Peyer's patch (tissue), 4 donors: ENCODE data around the gene ADAMTS14.

Experiments used
- POLR2A ChIP-seq, 2 donors: fragments of 450-650 bp; IDR thresholded peaks; one replicate each; pipeline ENCODE4 v1.5.1; 2017; ENCODE audit warnings: antibody characterized with exemption in 2 of 2, mild to moderate bottlenecking in 2 of 2, moderate library complexity in 2 of 2
- TF ChIP-seq, protein P1 (sequence below), 6 experiments: fragments of 450-650 bp in 4 of 6; fragments of 200-600 bp in 2 of 6; sonication (generic) in 1 of 6; IDR thresholded peaks; one replicate each; pipeline ENCODE4 v1.5.1; 2017 to 2019; ENCODE audit warnings: antibody characterized with exemption in 6 of 6, mild to moderate bottlenecking in 3 of 6, moderate library complexity in 1 of 6

- TF ChIP-seq, protein P1, sequence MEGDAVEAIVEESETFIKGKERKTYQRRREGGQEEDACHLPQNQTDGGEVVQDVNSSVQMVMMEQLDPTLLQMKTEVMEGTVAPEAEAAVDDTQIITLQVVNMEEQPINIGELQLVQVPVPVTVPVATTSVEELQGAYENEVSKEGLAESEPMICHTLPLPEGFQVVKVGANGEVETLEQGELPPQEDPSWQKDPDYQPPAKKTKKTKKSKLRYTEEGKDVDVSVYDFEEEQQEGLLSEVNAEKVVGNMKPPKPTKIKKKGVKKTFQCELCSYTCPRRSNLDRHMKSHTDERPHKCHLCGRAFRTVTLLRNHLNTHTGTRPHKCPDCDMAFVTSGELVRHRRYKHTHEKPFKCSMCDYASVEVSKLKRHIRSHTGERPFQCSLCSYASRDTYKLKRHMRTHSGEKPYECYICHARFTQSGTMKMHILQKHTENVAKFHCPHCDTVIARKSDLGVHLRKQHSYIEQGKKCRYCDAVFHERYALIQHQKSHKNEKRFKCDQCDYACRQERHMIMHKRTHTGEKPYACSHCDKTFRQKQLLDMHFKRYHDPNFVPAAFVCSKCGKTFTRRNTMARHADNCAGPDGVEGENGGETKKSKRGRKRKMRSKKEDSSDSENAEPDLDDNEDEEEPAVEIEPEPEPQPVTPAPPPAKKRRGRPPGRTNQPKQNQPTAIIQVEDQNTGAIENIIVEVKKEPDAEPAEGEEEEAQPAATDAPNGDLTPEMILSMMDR (IDR thresholded peaks at IDR 0.05) = no peak
- TF ChIP-seq POLR2A (IDR thresholded peaks at IDR 0.05) = no peak
These were observed 134.5 kb downstream of the ADAMTS14 start for GRCh38 chr10:70806841-70807240.
